A673 (cell line): Measurements from ENCODE around the gene TSPAN2. TPM values are rescaled to one million over a fixed set of nuclear protein-coding genes. Genes with fewer than 3 reads are reported as not detected.

ENCODE experiments used
- BruUV-seq: library from RNA; stranded (reverse); fragments of 400-500 nt; replicated peaks from 2 replicates; lab custom pipeline; 2021; lab: Mats Ljungman, UMichigan
- CTCF ChIA-PET: fragments of 300-600 bp; sonication (Branson Sonifier 250); formaldehyde crosslinking; loops from one replicate; lab custom pipeline; 2022; ENCODE audit warnings: antibody characterized with exemption; lab: Charles Lee
- POLR2A ChIA-PET: fragments of 300-600 bp; sonication (Branson Sonifier 250); formaldehyde crosslinking; loops from one replicate; lab custom pipeline; 2022; ENCODE audit warnings: antibody characterized with exemption; ENCODE audit not compliant: low non-redundant PET; lab: Charles Lee
- DNase-seq: peaks from one replicate; pipeline ENCODE4 v3.0.0-alpha.2; 2015; ENCODE audit warnings: low spot score
- H3K27ac ChIP-seq: fragments of 200-600 bp; sonication (generic); 2 replicates; pipeline ENCODE4 v1.5.1; 2016; ENCODE audit warnings: mixed run types, low read depth, mild to moderate bottlenecking, mixed read lengths, antibody characterized with exemption, low read length; ENCODE audit not compliant: poor library complexity, severe bottlenecking
- H3K27me3 ChIP-seq: fragments of 200-600 bp; sonication (generic); replicated peaks from 2 replicates; pipeline ENCODE4 v1.6.1; 2017; ENCODE audit warnings: mixed run types, low read depth, mild to moderate bottlenecking, mixed read lengths, antibody characterized with exemption, low read length; ENCODE audit not compliant: insufficient read depth, poor library complexity
- H3K36me3 ChIP-seq: fragments of 200-600 bp; sonication (generic); 2 replicates; pipeline ENCODE4 v1.6.1; 2016; ENCODE audit warnings: mixed run types, mild to moderate bottlenecking, mixed read lengths, antibody characterized with exemption, low read length; ENCODE audit not compliant: insufficient read depth, poor library complexity, severe bottlenecking
- H3K4me1 ChIP-seq: fragments of 200-600 bp; sonication (generic); 2 replicates; pipeline ENCODE4 v1.6.1; 2017; ENCODE audit warnings: mixed run types, mild to moderate bottlenecking, mixed read lengths, antibody characterized with exemption, low read length; ENCODE audit not compliant: insufficient read depth, poor library complexity, severe bottlenecking
- H3K4me3 ChIP-seq: fragments of 200-600 bp; sonication (generic); 2 replicates; pipeline ENCODE4 v1.5.1; 2016; ENCODE audit warnings: low read depth, mixed run types, mild to moderate bottlenecking, mixed read lengths, low read length; ENCODE audit not compliant: poor library complexity, severe bottlenecking
- H3K9me3 ChIP-seq: fragments of 200-600 bp; sonication (generic); 2 replicates; pipeline ENCODE4 v1.6.1; 2016; ENCODE audit warnings: mixed run types, low read depth, mild to moderate bottlenecking, mixed read lengths, antibody characterized with exemption, low read length; ENCODE audit not compliant: poor library complexity, severe bottlenecking
- CTCF ChIP-seq: fragments of 300-800, 200-600 bp; sonication (generic); conservative IDR thresholded peaks from 2 replicates; pipeline ENCODE4 v1.5.1; 2017; ENCODE audit warnings: low read depth, mild to moderate bottlenecking, antibody characterized with exemption, low read length, moderate library complexity, mixed read lengths
- EZH2 ChIP-seq: fragments of 200-600 bp; sonication (generic); IDR thresholded peaks from 2 replicates; pipeline ENCODE4 v1.6.1; 2017; ENCODE audit warnings: borderline replicate concordance, low read depth, mild to moderate bottlenecking, mixed read lengths, antibody characterized with exemption, low read length; ENCODE audit not compliant: poor library complexity, severe bottlenecking
- intact Hi-C: fragments of 100-400 bp; cut with micrococcal nuclease; formaldehyde crosslinking; loops from one replicate; pipeline ENCODE4 v1.10.0; 2022; ENCODE audit not compliant: unreplicated experiment
- total RNA-seq: library from RNA; stranded (reverse); gene quantifications from 2 replicates; pipeline ENCODE4 v1.2.3, GENCODE V29; 2021

The TSPAN2 gene
- total RNA-seq, 1 experiment from 2014 or later, result 2.8 TPM

GRCh38 chr1:115115521-115116161 lies 26.3 kb upstream of the TSPAN2 start:
- no peak for TF ChIP-seq EZH2
- TF ChIP-seq CTCF, result no peak
- intact Hi-C loops, result no loop called here
- ChIA-PET POLR2A (no interaction called here), CTCF (no interaction called here)
- Histone ChIP-seq H3K27me3 (no peaks in the 10 kb centered on the region), H3K36me3 (no peaks in the 10 kb centered on the region), H3K27ac (no peak overlapping the region), H3K4me3 (no peak overlapping the region), H3K4me1 (no peaks in the 10 kb centered on the region), H3K9me3 (peaks cover 3% of the 10 kb centered on the region)
- BruUV-seq, result no TSS peak
- no peak for DNase-seq

- CTCF ChIA-PET, result no interaction called here
- POLR2A ChIA-PET, result no interaction called here
- H3K4me1 ChIP-seq, result no peaks in the 10 kb centered on the region
- H3K36me3 ChIP-seq, result no peaks in the 10 kb centered on the region
- BruUV-seq, result no TSS peak
- no peak overlapping the region for H3K4me3 ChIP-seq
- H3K9me3 ChIP-seq, result no peaks in the 10 kb centered on the region
- TF ChIP-seq CTCF (no peak), EZH2 (no peak)
- H3K27ac ChIP-seq, result no peak overlapping the region
- no peaks in the 10 kb centered on the region for H3K27me3 ChIP-seq
- DNase-seq, result no peak
- intact Hi-C loops, result loop anchor here (5.0 kb wide), 2 partner anchors 62 to 767 kb away; no protein-coding TSS in a partner anchor
These were observed 25.0 kb upstream of the TSPAN2 start for GRCh38 chr1:115114308-115114707.

- Histone ChIP-seq H3K27me3 (no peaks in the 10 kb centered on the region), H3K4me3 (no peak overlapping the region), H3K9me3 (no peaks in the 10 kb centered on the region), H3K36me3 (no peaks in the 10 kb centered on the region), H3K27ac (no peak overlapping the region), H3K4me1 (no peaks in the 10 kb centered on the region)
- no TSS peak for BruUV-seq
- ChIA-PET CTCF (interaction anchor here (1.4 to 1.5 kb wide), 2 partner anchors 20 to 482 kb away, joined by 4 read pairs; no protein-coding TSS in a partner anchor), POLR2A (no interaction called here)
- intact Hi-C loops, result loop anchor here (2.0 to 5.0 kb wide), 3 partner anchors 61 to 766 kb away; no protein-coding TSS in a partner anchor
- DNase-seq, result no peak
- no peak for TF ChIP-seq EZH2
- no peak for TF ChIP-seq CTCF
These were observed 24.5 kb upstream of the TSPAN2 start for GRCh38 chr1:115113766-115114165.
